Activated T-helper 1 cell treated with anti-CD3 and anti-CD28 coated beads, Interleukin-12 subunit alpha, Interleukin-12 subunit beta, Interleukin-2, Interleukin-4 antibody, amounts not matched to agents 30 ng/mL and 10 ng/mL and 1 ng/mL, durations not matched to agents 14 hours and 24 hours and 36 hours (primary cell): ENCODE data around the gene SOX18. TPM values are rescaled to one million over a fixed set of nuclear protein-coding genes. Genes with fewer than 3 reads are reported as not detected.
A peak's percentile ranks its signal among the peaks of the same experiment; 100 is the strongest.

ENCODE experiments used
- DNase-seq: peaks from one replicate; pipeline ENCODE4 v3.0.0; 2021; ENCODE audit warnings: low spot score
- H3K27ac Mint-ChIP-seq: one replicate; pipeline ENCODE4 v1.8.0; 2021; ENCODE audit warnings: mild to moderate bottlenecking, mixed read lengths
- H3K27me3 Mint-ChIP-seq: one replicate; pipeline ENCODE4 v1.8.0; 2022; ENCODE audit warnings: mild to moderate bottlenecking, moderate library complexity, mixed read lengths; ENCODE audit not compliant: insufficient read depth
- H3K36me3 Mint-ChIP-seq: one replicate; pipeline ENCODE4 v1.8.0; 2021; ENCODE audit warnings: low read depth, mixed read lengths
- H3K4me1 Mint-ChIP-seq: one replicate; pipeline ENCODE4 v1.8.0; 2021; ENCODE audit warnings: low read depth, mixed read lengths
- H3K4me3 Mint-ChIP-seq: one replicate; pipeline ENCODE4 v1.8.0; 2021; ENCODE audit warnings: mild to moderate bottlenecking, moderate library complexity, mixed read lengths
- H3K9me3 Mint-ChIP-seq: one replicate; pipeline ENCODE4 v1.8.0; 2021; ENCODE audit warnings: mixed read lengths
- intact Hi-C: fragments of 100-400 bp; cut with micrococcal nuclease; formaldehyde crosslinking; loops from one replicate; pipeline ENCODE4 v1.15.1; 2024
- total RNA-seq: library from RNA; stranded (reverse); gene quantifications from 2 replicates; pipeline ENCODE4 v1.2.3, GENCODE V29; 2022

The SOX18 gene
- total RNA-seq, 1 donor from 2014 or later: 1.3 TPM

GRCh38 chr20:64051561-64052325 is 2.3 kb upstream of the SOX18 start:
- H3K27ac Mint-ChIP-seq: no peak overlapping the region
- intact Hi-C loops: no loop called here
- H3K36me3 Mint-ChIP-seq: no peaks in the 10 kb centered on the region
- H3K4me1 Mint-ChIP-seq: peaks cover 5% of the 10 kb centered on the region
- no peaks in the 10 kb centered on the region for H3K9me3 Mint-ChIP-seq
- no peak overlapping the region for H3K4me3 Mint-ChIP-seq
- H3K27me3 Mint-ChIP-seq: peaks cover 16% of the 10 kb centered on the region
- no peak for DNase-seq

- peaks cover 22% of the 10 kb centered on the region for H3K27me3 Mint-ChIP-seq
These were observed 1.6 kb upstream of the SOX18 start for GRCh38 chr20:64051033-64051452.

GRCh38 chr20:64050261-64051032 is 1.0 kb upstream of the SOX18 start:
- no peaks in the 10 kb centered on the region for H3K9me3 Mint-ChIP-seq
- no peak overlapping the region for H3K27ac Mint-ChIP-seq
- H3K36me3 Mint-ChIP-seq: peaks cover 3% of the 10 kb centered on the region
- H3K4me1 Mint-ChIP-seq: peaks cover 14% of the 10 kb centered on the region
- intact Hi-C loops: no loop called here
- H3K27me3 Mint-ChIP-seq: peaks cover 25% of the 10 kb centered on the region
- no peak for DNase-seq
- H3K4me3 Mint-ChIP-seq: peak overlapping the region; percentile 26

More at GRCh38 chr20:64051033-64051452, 1.6 kb upstream of the SOX18 start:
- intact Hi-C loops: no loop called here
- peaks cover 9% of the 10 kb centered on the region for H3K4me1 Mint-ChIP-seq
- no peak for DNase-seq
- no peaks in the 10 kb centered on the region for H3K9me3 Mint-ChIP-seq
- no peak overlapping the region for H3K4me3 Mint-ChIP-seq
- H3K27ac Mint-ChIP-seq: no peak overlapping the region
- peaks cover 3% of the 10 kb centered on the region for H3K36me3 Mint-ChIP-seq

GRCh38 chr20:64049878-64050260 is 430 bp upstream of the SOX18 start:
- H3K4me1 Mint-ChIP-seq: peaks cover 9% of the 10 kb centered on the region
- DNase-seq: no peak
- intact Hi-C loops: no loop called here
- peaks cover 25% of the 10 kb centered on the region for H3K27me3 Mint-ChIP-seq
- H3K4me3 Mint-ChIP-seq: peak overlapping the region; percentile 30
- no peaks in the 10 kb centered on the region for H3K9me3 Mint-ChIP-seq
- H3K36me3 Mint-ChIP-seq: peaks cover 3% of the 10 kb centered on the region
- no peak overlapping the region for H3K27ac Mint-ChIP-seq

- H3K27me3 Mint-ChIP-seq: peaks cover 25% of the 10 kb centered on the region
These were observed 916 bp downstream of the SOX18 start for GRCh38 chr20:64048402-64049044.

GRCh38 chr20:64047968-64048401 is 1.5 kb downstream of the SOX18 start:
- H3K4me3 Mint-ChIP-seq: peak overlapping the region; percentile 33
- no peak for DNase-seq
- intact Hi-C loops: no loop called here
- H3K4me1 Mint-ChIP-seq: peaks cover 21% of the 10 kb centered on the region
- H3K27me3 Mint-ChIP-seq: peaks cover 25% of the 10 kb centered on the region
- no peaks in the 10 kb centered on the region for H3K9me3 Mint-ChIP-seq
- no peak overlapping the region for H3K27ac Mint-ChIP-seq
- peaks cover 3% of the 10 kb centered on the region for H3K36me3 Mint-ChIP-seq

More at GRCh38 chr20:64048402-64049044, 916 bp downstream of the SOX18 start:
- peaks cover 3% of the 10 kb centered on the region for H3K36me3 Mint-ChIP-seq
- peaks cover 21% of the 10 kb centered on the region for H3K4me1 Mint-ChIP-seq
- no peaks in the 10 kb centered on the region for H3K9me3 Mint-ChIP-seq
- H3K27ac Mint-ChIP-seq: no peak overlapping the region
- H3K4me3 Mint-ChIP-seq: no peak overlapping the region
- intact Hi-C loops: no loop called here
- no peak for DNase-seq

GRCh38 chr20:64047046-64047389 is 2.4 kb downstream of the SOX18 start:
- Mint-ChIP-seq H3K4me1 (peaks cover 21% of the 10 kb centered on the region), H3K9me3 (no peaks in the 10 kb centered on the region), H3K36me3 (peaks cover 3% of the 10 kb centered on the region), H3K4me3 (no peak overlapping the region), H3K27me3 (peaks cover 25% of the 10 kb centered on the region), H3K27ac (no peak overlapping the region)
- intact Hi-C loops: no loop called here
- no peak for DNase-seq

- peaks cover 26% of the 10 kb centered on the region for H3K4me1 Mint-ChIP-seq
- H3K9me3 Mint-ChIP-seq: no peaks in the 10 kb centered on the region
- no peak overlapping the region for H3K4me3 Mint-ChIP-seq
- intact Hi-C loops: no loop called here
- H3K36me3 Mint-ChIP-seq: peaks cover 3% of the 10 kb centered on the region
- no peak for DNase-seq
- no peak overlapping the region for H3K27ac Mint-ChIP-seq
- H3K27me3 Mint-ChIP-seq: peaks cover 22% of the 10 kb centered on the region
These were observed 4.0 kb downstream of the SOX18 start for GRCh38 chr20:64045346-64046011.

GRCh38 chr20:64044484-64045247 is 4.8 kb downstream of the SOX18 start:
- peaks cover 3% of the 10 kb centered on the region for H3K36me3 Mint-ChIP-seq
- H3K4me1 Mint-ChIP-seq: peaks cover 32% of the 10 kb centered on the region
- no peak overlapping the region for H3K27ac Mint-ChIP-seq
- no peak overlapping the region for H3K4me3 Mint-ChIP-seq
- no peak for DNase-seq
- intact Hi-C loops: loop anchor here (5.0 kb wide), 1 partner anchor 307 kb away; the partner anchor contains the start of genes LIME1 and SLC2A4RG
- peaks cover 26% of the 10 kb centered on the region for H3K27me3 Mint-ChIP-seq
- no peaks in the 10 kb centered on the region for H3K9me3 Mint-ChIP-seq

GRCh38 chr20:64043768-64044167 is 5.7 kb downstream of the SOX18 start:
- intact Hi-C loops: loop anchor here (5.0 kb wide), 1 partner anchor 306 kb away; the partner anchor contains the start of genes LIME1 and SLC2A4RG
- Mint-ChIP-seq H3K4me1 (peaks cover 36% of the 10 kb centered on the region), H3K27me3 (peaks cover 24% of the 10 kb centered on the region), H3K4me3 (peak overlapping the region; percentile 61), H3K36me3 (peaks cover 3% of the 10 kb centered on the region), H3K9me3 (no peaks in the 10 kb centered on the region), H3K27ac (no peak overlapping the region)
- no peak for DNase-seq

- Mint-ChIP-seq H3K9me3 (no peaks in the 10 kb centered on the region), H3K27me3 (peaks cover 17% of the 10 kb centered on the region), H3K4me3 (peak overlapping the region; percentile 77), H3K27ac (peak overlapping the region; percentile 76), H3K36me3 (peaks cover 3% of the 10 kb centered on the region), H3K4me1 (peaks cover 42% of the 10 kb centered on the region)
- intact Hi-C loops: loop anchor here (5.0 kb wide), 1 partner anchor 305 kb away; the partner anchor contains the start of genes LIME1 and SLC2A4RG
- DNase-seq: no peak
These were observed 7.2 kb downstream of the SOX18 start for GRCh38 chr20:64042054-64042781.
